ENCODE data around the gene LY6G6D.

GRCh38 chr6:31669676-31670075 is 45.5 kb upstream of the LY6G6D start, which contains the start of gene LY6G5B:
- TF ChIP-seq CTCF (conservative IDR thresholded peaks at IDR 0.05; ENCODE audit: low read depth, low read length), result no peak
- TF ChIP-seq EZH2phosphoT487 (IDR thresholded peaks at IDR 0.05; ENCODE audit: borderline replicate concordance, low read length), result no peak

Data from PC-3 (cell line).